22Rv1 (cell line): ENCODE results near the gene HOXD10.
A peak's percentile ranks its signal among the peaks of the same experiment; 100 is the strongest.

Source experiments
- H3K27ac ChIP-seq: fragments of 450-650 bp; 2 replicates; pipeline ENCODE4 v1.5.1; 2017
- ZFX ChIP-seq: fragments of 450-650 bp; IDR thresholded peaks from 2 replicates; pipeline ENCODE4 v1.6.1; 2017; ENCODE audit warnings: antibody characterized with exemption, borderline replicate concordance
- TF ChIP-seq, protein P1 (sequence below): fragments of 450-650 bp; IDR thresholded peaks from 2 replicates; pipeline ENCODE4 v1.5.1; 2017; ENCODE audit warnings: mild to moderate bottlenecking

The HOXD10 gene

DNA sequence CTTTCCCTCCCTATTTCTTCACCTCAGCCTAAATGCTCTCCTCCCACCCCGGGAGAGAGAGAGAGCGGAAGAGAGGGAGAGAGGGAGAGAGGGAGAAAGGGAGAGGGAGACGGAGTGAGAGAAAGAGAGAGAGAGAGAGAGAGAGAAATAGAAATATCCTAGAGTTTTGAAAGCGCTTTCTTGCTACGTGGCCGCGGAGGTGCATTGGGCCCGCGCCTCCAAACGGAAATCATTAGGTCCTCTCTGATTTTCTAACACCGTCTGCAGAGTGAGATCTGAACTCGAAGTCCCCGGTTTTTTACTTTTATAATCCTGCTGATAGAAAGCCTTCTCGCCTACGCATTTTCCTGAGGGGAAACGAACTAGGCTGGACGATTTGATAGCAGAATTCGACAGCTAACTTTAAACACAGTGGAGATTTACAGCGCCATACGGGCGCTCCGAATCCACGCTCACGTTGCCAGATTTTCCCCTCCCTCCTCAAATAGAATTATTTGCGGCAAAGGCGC is 31.9 kb upstream of the HOXD10 start:
- no peak overlapping the region for H3K27ac ChIP-seq
- TF ChIP-seq, protein P1, sequence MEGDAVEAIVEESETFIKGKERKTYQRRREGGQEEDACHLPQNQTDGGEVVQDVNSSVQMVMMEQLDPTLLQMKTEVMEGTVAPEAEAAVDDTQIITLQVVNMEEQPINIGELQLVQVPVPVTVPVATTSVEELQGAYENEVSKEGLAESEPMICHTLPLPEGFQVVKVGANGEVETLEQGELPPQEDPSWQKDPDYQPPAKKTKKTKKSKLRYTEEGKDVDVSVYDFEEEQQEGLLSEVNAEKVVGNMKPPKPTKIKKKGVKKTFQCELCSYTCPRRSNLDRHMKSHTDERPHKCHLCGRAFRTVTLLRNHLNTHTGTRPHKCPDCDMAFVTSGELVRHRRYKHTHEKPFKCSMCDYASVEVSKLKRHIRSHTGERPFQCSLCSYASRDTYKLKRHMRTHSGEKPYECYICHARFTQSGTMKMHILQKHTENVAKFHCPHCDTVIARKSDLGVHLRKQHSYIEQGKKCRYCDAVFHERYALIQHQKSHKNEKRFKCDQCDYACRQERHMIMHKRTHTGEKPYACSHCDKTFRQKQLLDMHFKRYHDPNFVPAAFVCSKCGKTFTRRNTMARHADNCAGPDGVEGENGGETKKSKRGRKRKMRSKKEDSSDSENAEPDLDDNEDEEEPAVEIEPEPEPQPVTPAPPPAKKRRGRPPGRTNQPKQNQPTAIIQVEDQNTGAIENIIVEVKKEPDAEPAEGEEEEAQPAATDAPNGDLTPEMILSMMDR: no peak
- TF ChIP-seq ZFX: no peak

DNA sequence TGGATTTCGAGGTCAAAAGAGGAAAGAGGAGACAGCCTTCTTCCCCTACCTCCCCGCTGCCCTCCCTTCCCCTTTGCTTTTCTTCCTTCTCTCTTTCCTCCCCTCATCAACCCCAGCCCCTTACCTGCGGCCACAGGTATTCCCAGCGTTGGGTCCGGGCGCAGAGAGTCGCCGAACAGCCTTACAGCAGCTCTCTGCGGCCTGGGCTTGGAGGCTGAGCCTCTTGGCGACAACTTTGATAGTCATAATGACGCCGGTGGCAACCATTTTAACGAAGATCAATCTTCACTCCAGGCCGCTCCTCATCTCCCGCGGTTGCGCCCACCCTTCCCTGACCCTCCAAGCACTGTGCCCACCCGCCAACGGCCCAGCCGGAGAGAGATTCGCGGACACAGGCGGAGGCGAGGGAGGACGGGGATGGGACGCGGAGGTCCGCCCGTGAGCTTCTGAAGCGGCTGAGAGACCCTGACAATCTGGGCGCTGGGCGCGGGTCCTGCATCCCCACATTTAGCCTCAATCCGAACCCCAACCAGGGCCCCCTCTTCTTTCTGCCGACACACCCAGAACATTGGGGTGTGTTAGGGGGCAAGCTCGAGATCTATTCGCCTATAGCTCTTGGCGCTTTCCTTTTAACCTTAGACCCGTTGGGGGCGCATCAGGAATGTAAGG is 31.3 kb upstream of the HOXD10 start:
- no peak overlapping the region for H3K27ac ChIP-seq

DNA sequence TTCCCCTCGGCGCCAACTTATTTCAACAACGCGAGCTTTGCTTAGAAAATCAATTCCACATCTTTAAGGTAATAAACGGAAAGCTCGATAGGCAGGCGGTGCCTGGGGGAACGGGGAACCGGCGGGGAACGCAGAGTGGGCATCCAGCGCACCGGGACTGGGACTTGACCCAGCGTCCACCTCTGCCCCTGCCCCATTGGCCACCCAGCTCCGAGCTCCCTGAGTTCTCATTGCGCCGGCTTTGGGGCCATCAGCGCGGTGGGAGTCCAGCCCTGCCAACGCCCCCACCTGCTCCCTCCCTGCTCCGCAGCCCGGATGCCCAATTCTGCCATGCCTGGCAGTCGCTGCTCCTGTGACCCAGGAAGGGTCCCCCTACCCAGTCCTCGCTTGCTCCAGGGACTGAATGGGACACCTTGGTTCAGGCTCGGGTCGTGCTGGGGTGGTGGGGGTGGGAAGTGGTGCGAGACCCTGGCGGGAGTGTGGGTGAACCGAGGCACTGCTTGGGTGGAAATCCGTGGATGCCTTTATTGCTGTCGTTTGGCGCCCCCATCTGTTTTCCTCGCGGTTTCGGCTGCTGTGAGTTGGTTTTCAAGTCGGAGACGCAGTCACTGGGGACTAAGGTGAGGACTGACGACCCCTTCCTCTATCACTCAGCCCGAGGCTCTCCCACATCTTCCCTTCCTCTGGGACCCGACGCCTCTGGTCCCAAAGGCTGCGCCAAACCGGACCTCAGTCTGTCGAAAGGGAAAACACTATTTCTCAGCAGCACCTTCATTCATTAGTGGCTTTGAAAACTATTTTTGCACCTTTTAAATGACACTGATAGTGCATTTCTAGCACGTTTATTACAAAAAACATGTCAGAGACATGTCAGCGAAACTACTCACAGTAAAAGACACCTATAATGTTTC is 30.5 kb upstream of the HOXD10 start:
- TF ChIP-seq ZFX: no peak
- TF ChIP-seq, protein P1: peak; percentile 52
- no peak overlapping the region for H3K27ac ChIP-seq

More for the DNA sequence above, 31.3 kb upstream of the HOXD10 start:
- TF ChIP-seq ZFX: no peak
- TF ChIP-seq, protein P1: no peak

DNA sequence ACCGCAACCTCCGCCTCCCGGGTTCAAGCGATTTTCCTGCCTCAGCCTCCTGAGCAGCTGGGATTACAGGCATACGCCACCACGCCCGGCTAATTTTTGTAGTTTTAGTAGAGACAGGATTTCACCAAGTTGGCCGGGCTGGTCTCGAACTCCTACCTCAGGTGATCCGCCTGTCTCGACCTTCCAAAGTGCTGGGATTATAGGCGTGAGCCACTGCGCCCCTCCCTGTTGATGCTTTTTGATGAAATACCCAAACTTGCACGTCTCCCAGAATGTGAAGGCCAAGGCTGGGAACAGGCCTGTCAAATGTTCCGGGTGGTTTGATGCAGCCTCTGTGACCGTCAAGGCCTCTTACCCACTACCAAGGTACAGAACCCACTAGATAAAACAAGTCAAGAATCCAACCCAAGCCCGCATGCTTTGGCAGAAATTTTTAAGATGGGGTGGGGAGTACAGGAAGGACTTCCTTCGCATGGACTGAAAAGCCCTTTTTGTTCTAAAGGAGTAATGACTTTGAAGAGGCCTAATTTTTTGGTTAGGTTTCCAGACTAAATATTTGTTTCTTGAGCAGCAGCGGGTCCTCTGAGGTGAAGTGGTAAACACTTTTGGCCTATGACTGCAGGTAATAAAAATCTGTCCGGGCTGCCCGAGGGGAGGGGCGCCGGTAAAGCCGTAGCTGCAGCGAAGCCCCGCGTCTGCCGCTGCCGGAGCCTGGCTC is 29.1 kb upstream of the HOXD10 start:
- TF ChIP-seq, protein P1: no peak
- no peak for TF ChIP-seq ZFX

DNA sequence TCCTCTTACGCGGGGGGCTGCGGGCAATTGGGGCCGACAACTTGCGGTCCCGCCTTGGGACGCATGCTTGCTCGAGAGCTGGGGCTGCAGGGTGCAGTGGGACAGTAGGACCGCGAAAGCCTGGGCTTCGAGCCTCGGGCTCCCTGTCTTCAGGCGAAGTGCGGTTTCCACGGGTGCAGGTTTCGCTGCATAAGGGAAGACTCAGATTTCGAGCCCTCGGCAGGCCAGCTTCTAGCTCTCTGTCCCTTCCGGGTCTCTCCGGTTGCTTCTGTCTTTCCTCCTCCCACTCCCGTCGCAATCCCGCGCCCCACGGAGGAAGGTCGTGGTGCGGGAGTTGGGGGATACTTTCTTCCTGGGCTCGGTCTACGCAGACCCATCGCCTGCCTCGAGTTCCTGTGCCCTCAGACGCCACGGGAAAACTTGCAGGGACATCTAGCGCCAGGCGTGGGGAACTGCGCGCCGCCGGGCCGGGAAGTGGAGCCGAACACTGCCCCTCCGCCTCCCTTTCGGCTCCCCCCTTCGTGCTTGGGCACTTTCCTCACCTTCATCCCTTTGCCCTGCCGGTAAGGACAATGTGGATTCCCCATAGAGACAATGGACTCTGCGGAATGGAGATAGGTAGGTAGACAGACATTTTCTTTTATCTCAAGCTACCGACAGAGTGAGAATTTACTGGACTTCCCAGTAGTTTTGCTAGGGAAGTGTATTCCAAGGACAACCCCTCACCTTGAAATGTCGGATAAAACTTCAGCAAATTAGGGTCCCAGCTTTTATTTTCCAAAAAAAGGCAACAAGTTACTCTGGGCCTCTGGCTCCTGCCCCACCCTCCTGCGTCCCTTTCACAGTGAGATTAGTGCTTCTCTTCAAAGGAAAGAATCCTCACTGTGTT is 28.3 kb upstream of the HOXD10 start:
- TF ChIP-seq, protein P1: peak; percentile 71
- no peak for TF ChIP-seq ZFX
- H3K27ac ChIP-seq: no peak overlapping the region

More for the DNA sequence above, 29.1 kb upstream of the HOXD10 start:
- no peak overlapping the region for H3K27ac ChIP-seq

DNA sequence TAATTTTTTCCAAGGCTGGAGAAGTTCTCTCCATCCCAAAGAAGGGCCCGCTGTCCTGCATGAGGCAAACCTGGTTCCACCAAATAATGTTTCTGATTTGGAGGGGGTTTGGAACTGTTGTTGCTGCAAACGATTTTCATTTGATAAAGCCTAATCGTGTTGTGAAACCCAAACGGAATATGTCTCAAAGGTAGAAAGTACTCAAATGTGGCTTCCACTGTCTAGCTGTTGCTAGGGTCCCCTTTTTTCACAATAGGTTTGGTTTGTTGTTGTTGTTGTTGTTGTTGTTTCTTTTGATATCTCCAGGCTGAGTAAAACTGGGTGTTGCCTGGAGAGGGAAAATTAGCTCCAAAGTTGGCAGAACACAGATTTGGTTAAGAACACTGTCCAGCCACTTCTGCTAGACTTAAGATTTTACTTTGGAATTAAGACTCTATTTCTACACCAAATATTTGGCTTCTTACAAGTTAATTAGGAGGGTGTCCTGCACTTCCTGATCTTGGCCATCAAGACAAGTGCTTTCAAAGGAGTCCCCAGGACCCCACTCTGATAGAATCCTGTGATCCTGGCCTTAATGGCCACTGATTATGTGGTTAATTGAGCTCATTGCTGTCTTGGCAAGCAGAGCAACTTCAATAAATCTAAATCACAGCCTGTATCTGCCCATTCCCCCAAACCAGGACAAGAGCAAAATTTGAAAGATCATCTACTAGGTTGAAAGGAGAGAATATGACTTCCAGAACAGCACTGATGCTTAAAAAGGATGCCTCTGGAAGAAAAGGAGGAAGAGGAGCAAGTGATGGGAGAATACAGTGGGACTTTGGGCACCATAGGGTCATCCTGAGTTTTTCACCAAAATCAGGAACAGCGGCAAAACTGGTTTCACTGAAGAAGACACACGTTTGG is 27.4 kb upstream of the HOXD10 start:
- TF ChIP-seq ZFX: no peak
- TF ChIP-seq, protein P1: no peak

More for the DNA sequence above, 27.4 kb upstream of the HOXD10 start:
- no peak overlapping the region for H3K27ac ChIP-seq
